Activated CD8-positive, alpha-beta memory T cell treated with anti-CD3 and anti-CD28 coated beads for 36 hours (primary cell): Measurements from ENCODE around the gene SAMD11. TPM values are rescaled to one million over a fixed set of nuclear protein-coding genes. Genes with fewer than 3 reads are reported as not detected.

Experiments used
- CTCF ChIA-PET: fragments of 350-600 bp; sonication (Branson Sonifier 250); formaldehyde crosslinking; loops from one replicate; lab custom pipeline; 2021; ENCODE audit warnings: antibody characterized with exemption; lab: Charles Lee
- POLR2A ChIA-PET: fragments of 350-600 bp; sonication (Branson Sonifier 250); formaldehyde crosslinking; loops from one replicate; lab custom pipeline; 2021; ENCODE audit warnings: antibody characterized with exemption; lab: Charles Lee
- total RNA-seq, 2 experiments: library from RNA; stranded (reverse); gene quantifications; one replicate each; pipeline ENCODE4 v1.2.3, GENCODE V29; 2021

Gene SAMD11
- total RNA-seq, 2 experiments from 2014 or later: not detected

GRCh38 chr1:965526-966134 lies 41.9 kb downstream of the SAMD11 start:
- CTCF ChIA-PET: interaction anchor here (0.9 kb wide), 1 partner anchor 49 kb away, joined by 3 read pairs; no protein-coding TSS in a partner anchor
- POLR2A ChIA-PET: interaction anchor here (0.8 kb wide), 1 partner anchor 10 kb away, joined by 3 read pairs; no protein-coding TSS in a partner anchor

- CTCF ChIA-PET: interaction anchor here (0.8 to 1.3 kb wide), 7 partner anchors 8 to 60 kb away, joined by 3 to 5 read pairs (median 3); no protein-coding TSS in a partner anchor
- POLR2A ChIA-PET: interaction anchor here (1.1 kb wide), 1 partner anchor 17 kb away, joined by 4 read pairs; no protein-coding TSS in a partner anchor
Observed at GRCh38 chr1:966135-966703, 42.5 kb downstream of the SAMD11 start, which contains the start of gene PLEKHN1. Gene PLEKHN1 (plus strand): TSS chr1:966482. CDS start chr1:966532, 50 bp downstream.

- ChIA-PET CTCF (interaction anchor here (0.6 to 1.3 kb wide), 7 partner anchors 8 to 60 kb away, joined by 3 to 5 read pairs (median 3); no protein-coding TSS in a partner anchor), POLR2A (interaction anchor here (1.1 kb wide), 1 partner anchor 16 kb away, joined by 4 read pairs; no protein-coding TSS in a partner anchor)
Observed at GRCh38 chr1:966704-967300, 43.1 kb downstream of the SAMD11 start.

- ChIA-PET CTCF (interaction anchor here (0.8 to 1.3 kb wide), 4 partner anchors 9 to 155 kb away, joined by 3 to 4 read pairs (median 3); no protein-coding TSS in a partner anchor), POLR2A (interaction anchor here (1.1 kb wide), 1 partner anchor 15 kb away, joined by 4 read pairs; no protein-coding TSS in a partner anchor)
Observed at GRCh38 chr1:967466-968343, 44.0 kb downstream of the SAMD11 start.

- ChIA-PET CTCF (no interaction called here), POLR2A (no interaction called here)
Observed at GRCh38 chr1:969260-969855, 45.6 kb downstream of the SAMD11 start.

- ChIA-PET CTCF (interaction anchor here (1.1 to 2.7 kb wide), 3 partner anchors 13 to 66 kb away, joined by 3 to 7 read pairs (median 3); no protein-coding TSS in a partner anchor), POLR2A (no interaction called here)
Observed at GRCh38 chr1:970242-970972, 46.7 kb downstream of the SAMD11 start.

GRCh38 chr1:970973-971730 lies 47.4 kb downstream of the SAMD11 start:
- CTCF ChIA-PET: interaction anchor here (1.1 to 2.7 kb wide), 3 partner anchors 13 to 66 kb away, joined by 3 to 7 read pairs (median 3); no protein-coding TSS in a partner anchor
- POLR2A ChIA-PET: no interaction called here

- ChIA-PET POLR2A (no interaction called here), CTCF (interaction anchor here (1.5 to 2.7 kb wide), 2 partner anchors 12 to 67 kb away, joined by 3 to 7 read pairs; no protein-coding TSS in a partner anchor)
Observed at GRCh38 chr1:971751-972506, 48.2 kb downstream of the SAMD11 start.

GRCh38 chr1:972726-973458 lies 49.2 kb downstream of the SAMD11 start:
- ChIA-PET POLR2A (no interaction called here), CTCF (interaction anchor here (2.7 kb wide), 1 partner anchor 11 kb away, joined by 7 read pairs; no protein-coding TSS in a partner anchor)

GRCh38 chr1:973459-974292 lies 50.0 kb downstream of the SAMD11 start:
- CTCF ChIA-PET: no interaction called here
- POLR2A ChIA-PET: no interaction called here

GRCh38 chr1:974293-974640 lies 50.5 kb downstream of the SAMD11 start:
- CTCF ChIA-PET: no interaction called here
- POLR2A ChIA-PET: no interaction called here

- ChIA-PET POLR2A (no interaction called here), CTCF (interaction anchor here (1.8 kb wide), 1 partner anchor 70 kb away, joined by 5 read pairs; no protein-coding TSS in a partner anchor)
Observed at GRCh38 chr1:974687-975328, 51.1 kb downstream of the SAMD11 start.

- ChIA-PET POLR2A (no interaction called here), CTCF (interaction anchor here (0.7 to 1.8 kb wide), 3 partner anchors 9 to 71 kb away, joined by 3 to 8 read pairs (median 5); no protein-coding TSS in a partner anchor)
Observed at GRCh38 chr1:975365-975764, 51.6 kb downstream of the SAMD11 start.
